OCI-LY1 (cell line): ENCODE measurements around the gene MEMO1.
"Not testable (repeated sequence)": the region's sequence is repeated elsewhere in the genome, so short reads cannot be mapped to it uniquely, and the experiment has no call there.

Experiments
- H2AFZ ChIP-seq: fragments of 200-600 bp; sonication (generic), shearing (Covaris generic); 2 replicates; pipeline ENCODE4 v1.6.0; 2014; ENCODE audit warnings: antibody characterized with exemption, mild to moderate bottlenecking, low read length
- H3F3A ChIP-seq: fragments of 200-600 bp; sonication (generic), shearing (Covaris generic); 2 replicates; pipeline ENCODE4 v1.6.0; 2014; ENCODE audit warnings: mild to moderate bottlenecking, antibody characterized with exemption, low read length, moderate library complexity; ENCODE audit not compliant: insufficient read depth
- H3K27ac ChIP-seq: fragments of 200-600 bp; sonication (generic); 2 replicates; pipeline ENCODE4 v1.5.1; 2014; ENCODE audit warnings: low read length, mixed run types, mild to moderate bottlenecking, low read depth; ENCODE audit not compliant: poor library complexity, severe bottlenecking
- H3K27me3 ChIP-seq: fragments of 200-600 bp; sonication (generic); 2 replicates; pipeline ENCODE4 v1.6.0; 2014; ENCODE audit warnings: antibody characterized with exemption, mild to moderate bottlenecking, low read length, moderate library complexity; ENCODE audit not compliant: insufficient read depth
- H3K36me3 ChIP-seq: fragments of 200-600 bp; sonication (generic); 2 replicates; pipeline ENCODE4 v1.6.1; 2014; ENCODE audit warnings: mild to moderate bottlenecking, antibody characterized with exemption, low read length, moderate library complexity, mixed read lengths; ENCODE audit not compliant: insufficient read depth
- H3K4me1 ChIP-seq: fragments of 200-600 bp; sonication (generic); 2 replicates; pipeline ENCODE4 v1.5.1; 2014; ENCODE audit warnings: mild to moderate bottlenecking, low read length, moderate library complexity; ENCODE audit not compliant: insufficient read depth, severe bottlenecking
- H3K4me2 ChIP-seq: fragments of 200-600 bp; sonication (generic), shearing (Covaris generic); 2 replicates; pipeline ENCODE4 v1.6.1; 2014; ENCODE audit warnings: low read length
- H3K4me3 ChIP-seq: fragments of 200-600 bp; sonication (generic); 2 replicates; pipeline ENCODE4 v1.5.1; 2014; ENCODE audit warnings: low read length, low read depth, mild to moderate bottlenecking, mixed read lengths; ENCODE audit not compliant: poor library complexity, severe bottlenecking
- H3K79me2 ChIP-seq: fragments of 200-600 bp; shearing (Covaris generic); 2 replicates; pipeline ENCODE4 v1.6.1; 2016; ENCODE audit warnings: mixed run types, low read length, mixed read lengths; ENCODE audit not compliant: insufficient read depth
- H3K9ac ChIP-seq: fragments of 200-600 bp; sonication (generic), shearing (Covaris generic); 2 replicates; pipeline ENCODE4 v1.6.1; 2014; ENCODE audit warnings: mild to moderate bottlenecking, low read length, mixed read lengths
- H3K9me2 ChIP-seq: fragments of 200-600 bp; sonication (generic), shearing (Covaris generic); 2 replicates; pipeline ENCODE4 v1.6.1; 2014; ENCODE audit warnings: low read depth, mild to moderate bottlenecking, low read length, mixed read lengths
- H3K9me3 ChIP-seq: fragments of 200-600 bp; shearing (Covaris generic); 2 replicates; pipeline ENCODE4 v1.6.1; 2014; ENCODE audit warnings: low read length, mixed read lengths
- H4K20me1 ChIP-seq: fragments of 200-600 bp; sonication (generic), shearing (Covaris generic); 2 replicates; pipeline ENCODE4 v1.6.0; 2016; ENCODE audit warnings: mild to moderate bottlenecking, low read length; ENCODE audit not compliant: insufficient read depth
- CTCF ChIP-seq: fragments of 200-600 bp; sonication (generic), shearing (Covaris generic); IDR thresholded peaks from 2 replicates; pipeline ENCODE4 v1.5.1; 2017; ENCODE audit warnings: mild to moderate bottlenecking, antibody characterized with exemption, low read length, moderate library complexity, mixed read lengths
- EZH2 ChIP-seq: fragments of 200-600 bp; sonication (generic), shearing (Covaris generic); IDR thresholded peaks from 2 replicates; pipeline ENCODE4 v1.8.0; 2017; ENCODE audit warnings: borderline replicate concordance, mixed run types, mild to moderate bottlenecking, antibody characterized with exemption, low read length, moderate library complexity, mixed read lengths

The MEMO1 gene

GRCh38 chr2:31972059-31972458, 38.7 kb downstream of the MEMO1 start:
- H3F3A ChIP-seq, result no peaks in the 10 kb centered on the region; the same call in 1 of the 2 replicates
- TF ChIP-seq EZH2, result no peak
- no peak for TF ChIP-seq CTCF
- no peak overlapping the region for H3K4me3 ChIP-seq
- peaks cover under 1% of the 10 kb centered on the region for H3K4me1 ChIP-seq
- H2AFZ ChIP-seq, result no peak overlapping the region
- no peaks in the 10 kb centered on the region for H4K20me1 ChIP-seq
- no peak overlapping the region for H3K4me2 ChIP-seq
- H3K79me2 ChIP-seq, result peaks cover 79% of the 10 kb centered on the region
- H3K9me2 ChIP-seq, result no peaks in the 10 kb centered on the region
- no peak overlapping the region for H3K27ac ChIP-seq
- H3K36me3 ChIP-seq, result no peaks in the 10 kb centered on the region
- no peaks in the 10 kb centered on the region for H3K9me3 ChIP-seq
- H3K9ac ChIP-seq, result no peak overlapping the region
- no peaks in the 10 kb centered on the region for H3K27me3 ChIP-seq

GRCh38 chr2:31969178-31969577, 41.6 kb downstream of the MEMO1 start:
- Histone ChIP-seq H4K20me1 (no peaks in the 10 kb centered on the region), H3K4me2 (no peak overlapping the region), H3K36me3 (no peaks in the 10 kb centered on the region), H3K9me3 (no peaks in the 10 kb centered on the region), H3K79me2 (peaks cover 69% of the 10 kb centered on the region), H2AFZ (no peak overlapping the region), H3K4me1 (peaks cover 17% of the 10 kb centered on the region), H3K9me2 (no peaks in the 10 kb centered on the region), H3K4me3 (no peak overlapping the region), H3K9ac (no peak overlapping the region), H3F3A (no peaks in the 10 kb centered on the region; the same call in 1 of the 2 replicates), H3K27ac (no peak overlapping the region), H3K27me3 (no peaks in the 10 kb centered on the region)
- no peak for TF ChIP-seq CTCF
- TF ChIP-seq EZH2, result no peak

- Histone ChIP-seq H3K27me3 (no peaks in the 10 kb centered on the region), H3K9me2 (no peaks in the 10 kb centered on the region), H2AFZ (no peak overlapping the region), H3K79me2 (peaks cover 70% of the 10 kb centered on the region), H3K36me3 (no peaks in the 10 kb centered on the region), H3K27ac (no peak overlapping the region), H3K4me3 (no peak overlapping the region), H3K9me3 (no peaks in the 10 kb centered on the region), H3K4me1 (peaks cover 17% of the 10 kb centered on the region), H3K9ac (no peak overlapping the region), H3F3A (no peaks in the 10 kb centered on the region; the same call in 1 of the 2 replicates), H3K4me2 (no peak overlapping the region), H4K20me1 (no peaks in the 10 kb centered on the region)
- no peak for TF ChIP-seq CTCF
Observed at GRCh38 chr2:31967790-31968189, 43.0 kb downstream of the MEMO1 start.

- H3K36me3 ChIP-seq, H3K27me3 ChIP-seq, H3K9me3 ChIP-seq, H4K20me1 ChIP-seq, H3F3A ChIP-seq, H2AFZ ChIP-seq, H3K9me2 ChIP-seq: not testable (repeated sequence)
- peak overlapping the region; percentile 8; the same call in 1 of the 2 replicates for H3K9ac ChIP-seq
- H3K4me2 ChIP-seq, result peak overlapping the region; percentile 67
- peak overlapping the region; percentile 25 for H3K4me3 ChIP-seq
- peaks cover 27% of the 10 kb centered on the region for H3K4me1 ChIP-seq
- H3K79me2 ChIP-seq, result peaks cover 71% of the 10 kb centered on the region
- H3K27ac ChIP-seq, result peak overlapping the region; percentile 70
Observed at GRCh38 chr2:31966402-31966801, 44.4 kb downstream of the MEMO1 start.
